Measurements from ENCODE around the gene MEGF6.

- TF ChIP-seq CTCF (optimal IDR thresholded peaks at IDR 0.05 in 1 of 3, IDR thresholded peaks at IDR 0.05 in 1 of 3, conservative IDR thresholded peaks at IDR 0.05 in 1 of 3; ENCODE audit: extremely low read depth in 1 of 3, insufficient read depth in 2 of 3, low read length in 3 of 3) = peak in 2 of 3 experiments; percentile 26 to 39
- no peak for TF ChIP-seq EZH2 (IDR thresholded peaks at IDR 0.05; ENCODE audit: low read length)
Measured at GRCh38 chr1:3453891-3454810, 157.2 kb downstream of the MEGF6 start, which contains the start of gene ARHGEF16.
